GM12872 (cell line): ENCODE measurements around the gene SH3PXD2B.

Experiments used
- CTCF ChIP-seq: IDR thresholded peaks from 3 replicates; pipeline ENCODE4 v1.5.1; 2011; ENCODE audit warnings: low read depth, mild to moderate bottlenecking, low read length, moderate library complexity; ENCODE audit not compliant: insufficient read depth

The SH3PXD2B gene

GRCh38 chr5:172417130-172417841 lies 37.0 kb downstream of the SH3PXD2B start:
- TF ChIP-seq CTCF: no peak

- no peak for TF ChIP-seq CTCF
Measured at GRCh38 chr5:172415362-172416275, 38.7 kb downstream of the SH3PXD2B start.

- TF ChIP-seq CTCF: no peak
Measured at GRCh38 chr5:172414531-172415361, 39.6 kb downstream of the SH3PXD2B start.

- no peak for TF ChIP-seq CTCF
Measured at GRCh38 chr5:172413601-172414171, 40.6 kb downstream of the SH3PXD2B start.

DNA sequence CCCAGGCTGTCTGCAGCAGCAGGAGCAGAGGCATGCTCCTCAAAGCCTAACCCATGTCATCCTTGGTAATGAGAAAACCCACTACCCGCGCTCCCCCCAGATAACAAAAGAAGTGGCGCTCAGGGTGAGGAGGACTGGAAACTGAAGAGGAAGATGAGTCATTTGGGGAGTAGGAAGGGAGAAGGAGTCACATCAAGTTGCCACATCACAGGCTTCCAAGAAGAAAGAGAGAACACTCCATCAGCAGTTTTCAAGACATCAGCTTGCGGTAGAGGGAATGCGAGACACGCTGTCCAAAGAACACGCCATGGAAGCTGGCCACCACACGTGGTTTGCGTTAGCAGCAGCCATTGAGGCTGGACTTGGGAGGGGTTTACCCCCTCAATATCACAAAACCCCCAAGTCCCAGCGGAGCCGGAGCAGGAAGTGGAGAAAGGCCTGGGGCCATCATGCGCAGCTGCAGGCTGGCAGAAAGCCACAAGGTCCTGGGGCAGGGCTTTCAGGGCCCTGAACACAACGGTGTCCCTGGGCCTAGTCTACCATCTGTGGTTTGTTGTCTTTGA lies 41.5 kb downstream of the SH3PXD2B start:
- TF ChIP-seq CTCF: no peak

DNA sequence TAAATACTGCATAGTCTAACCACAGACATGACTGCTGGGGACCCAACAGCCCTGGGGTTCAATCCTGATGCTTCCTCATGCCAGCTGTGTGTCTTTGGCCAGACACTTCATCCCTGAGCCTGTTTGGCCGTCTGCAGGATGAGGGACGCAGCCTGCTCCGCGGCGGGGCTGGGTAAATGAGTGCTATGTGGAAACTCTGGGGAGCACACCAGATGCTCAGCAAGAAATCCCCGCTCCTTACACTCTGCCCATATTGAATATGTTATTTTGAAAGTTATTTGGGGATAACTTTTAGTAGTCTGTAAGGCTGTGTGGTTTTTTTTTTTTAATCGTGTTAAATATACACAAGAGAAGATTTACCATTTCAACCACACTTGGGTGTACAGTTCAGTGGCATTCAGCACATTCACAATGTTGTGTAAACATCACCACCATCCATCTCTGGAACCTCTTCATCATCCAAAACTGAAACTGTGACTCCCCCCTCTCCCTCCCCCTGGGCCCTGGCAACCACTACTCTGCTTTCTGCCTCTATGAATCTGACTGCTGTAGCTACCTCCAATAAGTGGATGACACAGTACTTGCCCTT lies 42.7 kb downstream of the SH3PXD2B start:
- TF ChIP-seq CTCF: no peak
